Left lung (tissue), 10 donors: ENCODE data around the gene SERPIND1. TPM values are rescaled to one million over a fixed set of nuclear protein-coding genes. Genes with fewer than 3 reads are reported as not detected.
"Not testable (repeated sequence)": the region's sequence is repeated elsewhere in the genome, so short reads cannot be mapped to it uniquely, and the experiment has no call there.

ENCODE experiments used
- ATAC-seq: fragments of 200-7000 bp; cut with Tn5 transposase; one replicate; pipeline ENCODE4 v1.9.1; 2020; ENCODE audit warnings: moderate library complexity
- DNase-seq, 4 donors: peaks; one replicate each; pipeline ENCODE4 v3.0.0-alpha.2; 2013 to 2020
- H3K27ac ChIP-seq, 2 donors: fragments of 200-600 bp; sonication (generic) in 1 of 2; one replicate each; pipeline versions ENCODE4 v1.5.0 to v1.8.0; 2020 to 2021
- H3K27me3 ChIP-seq, 2 donors: fragments of 200-600 bp; sonication (generic) in 1 of 2; one replicate each; pipeline versions ENCODE4 v1.5.0 to v1.8.0; 2020 to 2021
- H3K36me3 ChIP-seq, 2 donors: fragments of 200-600 bp; sonication (generic) in 1 of 2; one replicate each; pipeline versions ENCODE4 v1.5.0 to v1.8.0; 2020 to 2021
- H3K4me1 ChIP-seq, 2 donors: fragments of 200-600 bp; one replicate each; pipeline ENCODE4 v1.8.0; 2021
- H3K4me3 ChIP-seq, 2 donors: fragments of 200-600 bp; sonication (generic) in 1 of 2; one replicate each; pipeline versions ENCODE4 v1.5.0 to v1.8.0; 2020 to 2021; ENCODE audit warnings: mild to moderate bottlenecking in 1 of 2
- H3K9me3 ChIP-seq, 2 donors: fragments of 200-600 bp; sonication (generic) in 1 of 2; one replicate each; pipeline versions ENCODE4 v1.5.0 to v1.8.0; 2020 to 2021
- intact Hi-C, 2 donors: fragments of 100-400 bp; cut with DNase I; formaldehyde crosslinking; loops; one replicate each; pipeline versions ENCODE4 v1.11.2 to v1.14.2; 2022
- polyA plus RNA-seq, 6 donors: library from polyadenylated mRNA; unstranded; fragments of 120-200 nt; gene quantifications; one replicate each; pipeline ENCODE4 v1.2.1, GENCODE V29; 2013; ENCODE audit not compliant: insufficient read length in 6 of 6
- total RNA-seq, 2 donors: library from RNA; stranded (reverse); fragmentation: NEBNext Ultra II Directional; extraction: Animal tissue kit (Norgen Biotek cat#: 25700); gene quantifications; one replicate each; pipeline ENCODE4 v1.2.1, GENCODE V29; 2021
- TF ChIP-seq, protein P1 (sequence below), 2 donors: fragments of 200-600 bp; sonication (generic) in 1 of 2; IDR thresholded peaks; one replicate each; pipeline versions ENCODE4 v1.5.0 to v1.8.0; 2021; ENCODE audit warnings: antibody characterized with exemption in 2 of 2
- donor health status: DM: no; HTN: yes; CAD: no.
- donor health status: DM: no; HTN: no; CAD: no.

SERPIND1 gene
- total and polyA plus RNA-seq, 8 donors: 0.13 to 3.5 (median 0.40) TPM; not detected in 1

DNA sequence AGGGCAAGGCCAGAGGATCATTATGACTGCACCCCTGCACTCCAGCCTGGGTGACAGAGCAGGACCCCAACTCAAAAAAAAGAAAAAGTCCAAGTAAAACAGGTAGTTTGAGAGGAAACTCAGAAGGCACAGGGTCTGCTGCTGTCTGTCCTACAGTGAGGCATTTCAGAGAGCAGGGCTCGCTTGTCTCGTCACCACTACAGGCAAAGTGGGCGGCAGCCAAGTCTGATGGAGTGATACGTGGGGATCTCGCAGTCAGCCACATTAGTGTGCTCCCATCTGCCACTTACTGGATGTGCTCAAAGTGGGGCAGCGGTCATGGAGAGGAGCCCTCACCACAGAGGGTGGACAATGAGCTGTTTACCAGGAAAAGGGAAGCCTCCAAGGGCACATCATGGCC is 42.6 kb downstream of the SERPIND1 start:
- Histone ChIP-seq H3K9me3 (no peaks in the 10 kb centered on the region), H3K4me3 (no peak overlapping the region), H3K4me1 (no peaks in the 10 kb centered on the region), H3K27ac (no peak overlapping the region), H3K27me3 (no peaks in the 10 kb centered on the region), H3K36me3 (peaks cover 0 to 99% of the 10 kb centered on the region in 2 donors)
- intact Hi-C loops: no loop called here
- TF ChIP-seq, protein P1, sequence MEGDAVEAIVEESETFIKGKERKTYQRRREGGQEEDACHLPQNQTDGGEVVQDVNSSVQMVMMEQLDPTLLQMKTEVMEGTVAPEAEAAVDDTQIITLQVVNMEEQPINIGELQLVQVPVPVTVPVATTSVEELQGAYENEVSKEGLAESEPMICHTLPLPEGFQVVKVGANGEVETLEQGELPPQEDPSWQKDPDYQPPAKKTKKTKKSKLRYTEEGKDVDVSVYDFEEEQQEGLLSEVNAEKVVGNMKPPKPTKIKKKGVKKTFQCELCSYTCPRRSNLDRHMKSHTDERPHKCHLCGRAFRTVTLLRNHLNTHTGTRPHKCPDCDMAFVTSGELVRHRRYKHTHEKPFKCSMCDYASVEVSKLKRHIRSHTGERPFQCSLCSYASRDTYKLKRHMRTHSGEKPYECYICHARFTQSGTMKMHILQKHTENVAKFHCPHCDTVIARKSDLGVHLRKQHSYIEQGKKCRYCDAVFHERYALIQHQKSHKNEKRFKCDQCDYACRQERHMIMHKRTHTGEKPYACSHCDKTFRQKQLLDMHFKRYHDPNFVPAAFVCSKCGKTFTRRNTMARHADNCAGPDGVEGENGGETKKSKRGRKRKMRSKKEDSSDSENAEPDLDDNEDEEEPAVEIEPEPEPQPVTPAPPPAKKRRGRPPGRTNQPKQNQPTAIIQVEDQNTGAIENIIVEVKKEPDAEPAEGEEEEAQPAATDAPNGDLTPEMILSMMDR (IDR thresholded peaks at IDR 0.05): no peak
- DNase-seq (no peak), ATAC-seq (no peak)

DNA sequence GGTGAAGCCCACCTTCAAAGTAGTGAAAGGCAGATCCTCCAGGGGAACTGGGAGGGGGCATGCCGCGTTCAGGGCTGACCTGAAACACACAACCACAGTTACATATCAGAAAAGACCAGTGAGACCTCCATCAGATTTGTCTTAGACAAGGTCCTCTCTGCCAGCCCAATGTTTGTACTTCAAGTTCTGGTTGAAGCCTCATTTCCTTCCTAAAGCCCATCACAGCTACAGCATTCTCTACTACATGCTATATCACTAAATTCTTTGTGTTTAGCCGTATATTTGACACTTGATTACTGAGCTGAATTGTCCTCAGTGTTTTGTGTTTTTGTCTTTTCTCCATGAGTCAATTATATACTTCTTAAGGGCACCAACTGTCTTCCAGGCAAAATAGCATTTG is 44.6 kb downstream of the SERPIND1 start:
- Histone ChIP-seq H3K36me3 (peaks cover 0 to 99% of the 10 kb centered on the region in 2 donors), H3K4me1 (no peaks in the 10 kb centered on the region)

GRCh38 chr22:20819471-20819870 is 45.6 kb downstream of the SERPIND1 start:
- H3K4me3 ChIP-seq: no peak overlapping the region
- intact Hi-C loops: no loop called here
- H3K9me3 ChIP-seq: no peaks in the 10 kb centered on the region
- H3K4me1 ChIP-seq: no peaks in the 10 kb centered on the region
- TF ChIP-seq, protein P1 (IDR thresholded peaks at IDR 0.05): no peak
- H3K27ac ChIP-seq: no peak overlapping the region
- H3K36me3 ChIP-seq: peaks cover 0 to 99% of the 10 kb centered on the region in 2 donors
- ATAC-seq (no peak), DNase-seq (no peak)
- H3K27me3 ChIP-seq: no peaks in the 10 kb centered on the region

More for the DNA sequence above, 44.6 kb downstream of the SERPIND1 start:
- Histone ChIP-seq H3K9me3 (no peaks in the 10 kb centered on the region), H3K27me3 (no peaks in the 10 kb centered on the region), H3K27ac (no peak overlapping the region), H3K4me3 (no peak overlapping the region)
- intact Hi-C loops: no loop called here
- no peak for ATAC-seq
- TF ChIP-seq, protein P1 (IDR thresholded peaks at IDR 0.05): no peak
- no peak for DNase-seq

DNA sequence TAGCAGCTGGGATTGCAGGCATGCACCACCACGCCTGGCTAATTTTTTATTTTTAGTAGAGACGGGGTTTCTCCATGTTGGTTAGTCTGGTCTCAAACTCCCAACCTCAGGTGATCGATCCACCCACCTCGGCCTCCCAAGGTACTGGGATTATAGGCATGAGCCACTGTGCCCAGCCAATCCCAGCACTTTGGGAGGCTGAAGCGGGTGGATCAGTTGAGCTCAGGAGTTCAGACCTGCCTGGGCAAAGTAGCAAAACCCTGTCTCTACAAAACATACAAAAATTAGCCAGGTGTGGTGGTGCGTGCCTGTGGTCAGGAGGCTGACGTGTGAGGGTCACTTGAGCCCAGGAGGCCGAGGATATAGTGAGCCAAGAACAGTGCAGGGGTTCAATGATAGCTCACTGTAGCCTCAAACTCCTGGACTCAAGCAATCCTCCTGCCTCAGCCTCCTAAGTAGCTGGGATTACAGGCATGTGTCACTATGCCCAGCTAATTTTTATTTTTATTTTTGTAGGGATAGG is 47.9 kb downstream of the SERPIND1 start:
- H3K4me1 ChIP-seq, DNase-seq, ATAC-seq, intact Hi-C loops, H3K4me3 ChIP-seq, H3K27me3 ChIP-seq, H3K9me3 ChIP-seq, H3K27ac ChIP-seq: not testable (repeated sequence)
- peaks cover 3 to 83% of the 10 kb centered on the region in 2 donors for H3K36me3 ChIP-seq

DNA sequence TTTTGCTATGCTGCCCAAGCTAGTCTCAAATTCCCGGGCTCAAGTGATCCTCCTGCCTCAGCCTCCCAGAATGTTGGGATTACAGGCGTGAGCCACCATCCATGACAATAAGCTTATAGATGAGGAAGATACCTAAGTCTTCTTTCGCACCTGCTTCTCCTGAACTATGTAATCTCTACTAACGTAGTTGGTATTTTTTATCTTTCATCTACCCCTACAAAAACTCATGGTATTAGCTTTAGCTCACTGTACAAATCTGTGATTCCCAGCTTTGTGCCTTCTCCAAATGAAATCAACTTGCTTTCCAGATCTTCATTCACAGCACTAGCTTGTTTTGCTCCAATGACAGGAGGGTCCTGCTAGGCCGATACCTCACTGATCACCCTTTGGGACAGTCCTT is 48.3 kb downstream of the SERPIND1 start:
- no peak for DNase-seq
- TF ChIP-seq, protein P1 (IDR thresholded peaks at IDR 0.05): no peak
- no peaks in the 10 kb centered on the region for H3K9me3 ChIP-seq
- no peaks in the 10 kb centered on the region for H3K27me3 ChIP-seq
- intact Hi-C loops: no loop called here
- H3K4me1 ChIP-seq: no peaks in the 10 kb centered on the region
- peaks cover 3 to 82% of the 10 kb centered on the region in 2 donors for H3K36me3 ChIP-seq
- H3K4me3 ChIP-seq: no peak overlapping the region
- ATAC-seq: no peak
- H3K27ac ChIP-seq: no peak overlapping the region

DNA sequence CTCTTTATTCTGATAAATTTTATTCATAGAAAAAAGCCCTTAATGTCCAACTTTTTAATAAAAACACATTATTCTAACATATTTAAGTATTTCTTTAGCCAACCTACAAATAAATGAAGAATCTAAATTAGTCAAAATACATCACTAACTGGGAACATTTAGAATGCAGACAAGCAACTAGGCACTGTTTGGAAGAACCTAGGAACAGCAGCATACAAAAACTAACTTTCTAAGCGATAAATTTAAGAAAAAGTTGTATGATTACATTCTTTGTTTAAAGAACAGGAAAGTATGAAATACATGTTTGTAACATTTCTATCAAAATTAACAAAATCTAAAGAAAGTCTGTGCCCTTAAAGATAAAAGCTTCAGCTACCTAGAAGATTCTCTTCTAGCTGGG is 49.4 kb downstream of the SERPIND1 start:
- DNase-seq: no peak

GRCh38 chr22:20825216-20825615 is 51.3 kb downstream of the SERPIND1 start:
- DNase-seq, intact Hi-C loops, H3K27ac ChIP-seq, H3K4me3 ChIP-seq, H3K27me3 ChIP-seq, H3K9me3 ChIP-seq, H3K4me1 ChIP-seq, ATAC-seq: not testable (repeated sequence)
- H3K36me3 ChIP-seq: peaks cover 3 to 79% of the 10 kb centered on the region in 2 donors

More for the DNA sequence above, 49.4 kb downstream of the SERPIND1 start:
- ATAC-seq: no peak
- Histone ChIP-seq H3K36me3 (peaks cover 3 to 82% of the 10 kb centered on the region in 2 donors), H3K27ac (no peak overlapping the region), H3K27me3 (no peaks in the 10 kb centered on the region), H3K9me3 (no peaks in the 10 kb centered on the region), H3K4me3 (no peak overlapping the region), H3K4me1 (no peaks in the 10 kb centered on the region)
- TF ChIP-seq, protein P1 (IDR thresholded peaks at IDR 0.05): no peak
- intact Hi-C loops: no loop called here
